ENCODE measurements around the gene LBHD2.

The LBHD2 gene

DNA sequence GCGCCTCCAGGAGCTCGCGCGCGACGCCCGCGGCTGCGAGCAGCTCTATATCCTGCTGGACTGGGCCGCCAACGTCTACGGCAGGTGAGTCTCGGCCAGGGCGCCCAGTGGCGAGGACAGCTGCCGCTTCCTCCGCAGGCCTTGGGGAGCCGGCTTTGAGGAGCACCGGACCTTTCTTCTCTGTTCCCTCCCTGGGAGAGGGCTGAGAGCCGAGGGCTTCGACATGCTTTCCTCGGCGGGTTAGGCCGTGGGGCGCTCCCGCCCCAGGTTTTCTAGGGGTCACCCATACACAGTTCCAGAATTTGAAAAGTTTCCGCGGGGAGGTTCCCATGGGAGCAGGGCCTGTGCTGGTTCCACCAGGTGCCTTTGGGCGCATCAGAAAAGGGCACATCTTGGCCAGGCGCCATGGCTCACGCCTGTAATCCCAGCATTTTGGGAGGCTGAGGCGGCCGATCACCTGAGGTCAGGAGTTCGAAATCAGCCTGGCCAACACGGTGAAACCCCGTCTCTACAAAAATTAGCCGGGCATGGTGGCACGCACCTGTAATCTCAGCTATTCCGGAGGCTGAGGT lies 18.8 kb downstream of the LBHD2 start:
- no peak overlapping the region for H3K27ac Mint-ChIP-seq
- H3K4me3 Mint-ChIP-seq, result no peak overlapping the region
- H3K36me3 Mint-ChIP-seq (ENCODE audit: low read depth), result no peaks in the 10 kb centered on the region
- ATAC-seq, result no peak
- H3K4me1 Mint-ChIP-seq, result peaks cover 6% of the 10 kb centered on the region
- no peak for DNase-seq
- peaks cover 27% of the 10 kb centered on the region for H3K27me3 Mint-ChIP-seq
- H3K9me3 Mint-ChIP-seq, result no peaks in the 10 kb centered on the region

DNA sequence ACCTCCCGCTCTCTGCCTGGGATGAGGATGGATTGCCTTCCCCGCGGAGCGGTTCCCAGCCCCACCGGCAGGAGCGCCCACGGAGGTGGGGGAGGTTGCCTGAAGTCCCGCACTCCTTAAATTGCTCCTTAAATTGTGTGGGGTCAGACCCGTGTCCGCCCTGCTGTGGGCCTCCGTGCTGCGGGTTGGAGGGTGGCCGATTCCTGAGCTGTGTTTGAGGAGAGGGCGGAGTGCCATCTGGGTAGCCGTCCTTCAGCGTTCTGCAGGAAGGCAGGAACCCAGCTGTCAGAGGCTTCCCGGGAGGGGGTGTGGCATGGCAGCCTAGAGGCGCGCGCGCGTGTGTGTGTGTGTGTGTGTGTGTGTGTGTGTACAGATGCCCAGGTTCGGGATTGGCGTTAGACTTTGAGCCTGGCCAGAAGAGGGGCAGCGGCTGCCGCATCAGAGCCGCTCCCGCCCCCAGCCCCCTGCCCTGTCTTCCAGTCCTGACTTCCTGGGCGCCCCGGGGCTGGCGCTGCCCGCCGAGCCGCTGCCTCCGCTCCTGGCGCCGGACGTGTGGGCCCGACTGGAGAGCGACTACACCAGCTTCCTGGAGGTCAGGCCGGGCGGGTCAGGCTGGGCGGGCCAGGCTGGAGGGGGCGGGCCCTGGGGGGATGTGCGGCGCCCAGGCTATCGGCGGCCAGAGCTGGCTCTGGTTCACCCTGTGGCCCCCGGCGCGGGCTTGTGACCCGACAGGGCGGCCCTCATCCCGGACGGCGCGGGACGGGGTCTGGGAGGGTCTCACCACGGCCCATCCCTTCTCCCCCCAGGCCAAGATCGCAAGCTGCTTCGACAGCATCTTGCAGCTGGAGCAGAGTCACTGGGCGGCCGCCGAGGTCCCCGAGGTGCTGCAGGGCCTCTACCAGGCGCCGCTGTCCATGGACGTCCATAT lies 19.7 kb downstream of the LBHD2 start:
- ATAC-seq, result no peak
- Mint-ChIP-seq H3K27ac (no peak overlapping the region), H3K9me3 (no peaks in the 10 kb centered on the region), H3K36me3 (ENCODE audit: low read depth) (no peaks in the 10 kb centered on the region), H3K4me3 (no peak overlapping the region), H3K4me1 (peaks cover 7% of the 10 kb centered on the region), H3K27me3 (peaks cover 29% of the 10 kb centered on the region)
- DNase-seq, result no peak

DNA sequence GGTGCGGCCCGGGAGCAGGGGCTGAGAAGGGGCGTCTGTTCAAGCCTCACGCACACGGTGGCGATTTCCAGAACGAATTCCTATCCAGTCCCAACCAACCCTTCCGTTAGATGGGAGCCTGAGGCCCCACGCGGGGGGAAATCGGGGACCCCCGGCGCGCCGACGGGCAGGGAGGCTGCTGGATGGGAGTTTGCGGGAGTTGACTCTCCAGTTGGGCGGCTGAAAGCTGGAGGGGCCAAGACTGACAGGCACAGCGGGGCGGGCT lies 20.3 kb downstream of the LBHD2 start:
- Mint-ChIP-seq H3K27ac (no peak overlapping the region), H3K4me1 (peaks cover 8% of the 10 kb centered on the region), H3K4me3 (no peak overlapping the region), H3K36me3 (ENCODE audit: low read depth) (no peaks in the 10 kb centered on the region), H3K27me3 (peaks cover 29% of the 10 kb centered on the region), H3K9me3 (no peaks in the 10 kb centered on the region)
- no peak for ATAC-seq
- no peak for DNase-seq

DNA sequence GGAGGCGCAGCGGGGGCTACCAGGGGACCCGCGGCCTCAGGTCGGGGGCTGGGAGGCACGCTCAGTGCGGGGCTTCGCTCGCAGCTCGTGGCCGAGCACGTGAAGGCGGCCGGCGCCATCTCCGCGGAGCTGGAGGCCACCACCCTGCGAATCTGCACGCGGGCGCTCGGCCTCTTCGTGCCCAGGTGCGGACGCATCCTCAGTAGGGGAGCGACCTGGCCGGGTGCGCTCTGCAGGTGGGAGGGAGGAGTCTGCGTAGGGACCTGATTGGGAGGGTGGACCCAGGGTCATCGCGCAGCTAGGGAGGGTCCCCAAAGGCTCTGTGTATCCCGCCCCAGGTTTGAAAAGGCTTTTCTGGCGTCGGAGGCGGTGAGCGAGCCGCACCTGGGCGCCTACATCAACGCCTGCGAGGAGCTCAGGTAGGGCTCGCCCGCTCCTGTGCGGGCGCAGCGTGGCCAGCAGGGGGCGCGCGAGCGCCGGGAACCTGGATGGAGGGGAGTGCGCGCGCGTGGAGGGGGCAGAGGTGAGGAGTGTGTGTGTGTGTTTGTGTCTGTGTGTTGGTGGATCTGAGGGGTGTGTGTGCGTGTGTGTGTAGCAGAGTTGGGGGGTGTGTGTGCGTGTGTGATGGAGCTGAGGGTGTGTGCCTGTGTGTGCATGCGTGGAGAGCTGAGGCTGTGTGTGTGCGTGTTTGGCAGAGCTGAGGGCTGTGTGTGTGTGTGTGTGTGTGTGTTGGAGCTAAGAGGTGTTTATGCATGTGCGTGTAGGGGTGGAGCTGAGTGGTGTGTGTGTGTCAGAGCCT lies 20.8 kb downstream of the LBHD2 start:
- no peaks in the 10 kb centered on the region for H3K36me3 Mint-ChIP-seq (ENCODE audit: low read depth)
- ATAC-seq, result peak; percentile 71
- no peak overlapping the region for H3K27ac Mint-ChIP-seq
- H3K4me1 Mint-ChIP-seq, result peaks cover 8% of the 10 kb centered on the region
- peaks cover 29% of the 10 kb centered on the region for H3K27me3 Mint-ChIP-seq
- peak; percentile 82 for DNase-seq
- H3K9me3 Mint-ChIP-seq, result no peaks in the 10 kb centered on the region
- H3K4me3 Mint-ChIP-seq, result no peak overlapping the region

DNA sequence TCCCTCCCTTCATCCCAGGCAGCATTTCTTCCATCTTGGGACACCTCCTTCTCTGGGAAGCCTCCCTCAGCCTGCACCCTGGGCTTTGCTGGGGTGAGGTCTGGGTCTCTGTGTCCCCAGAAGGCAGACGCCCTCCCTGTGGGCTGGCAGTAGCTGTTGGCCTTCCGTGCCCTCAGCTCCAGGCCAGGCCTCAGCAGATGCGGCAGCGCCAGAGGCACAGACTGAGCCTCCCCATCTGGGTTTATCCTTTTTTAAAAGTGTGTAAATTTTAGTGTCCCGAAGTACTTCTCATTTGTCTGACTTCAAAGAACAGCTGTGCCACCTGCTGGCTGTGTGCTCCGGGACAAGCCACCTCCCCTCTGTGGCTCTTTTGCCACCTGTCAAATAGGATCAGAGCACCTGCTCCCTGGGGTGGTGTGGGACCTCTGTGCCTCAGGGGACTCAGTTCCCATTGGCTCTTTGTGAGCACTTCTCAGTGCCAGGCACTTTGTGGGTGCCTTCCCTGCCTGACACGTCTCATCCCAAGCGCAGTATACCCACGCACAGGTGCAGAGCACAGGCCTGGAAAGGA lies 21.7 kb downstream of the LBHD2 start:
- Mint-ChIP-seq H3K4me3 (no peak overlapping the region), H3K27me3 (peaks cover 29% of the 10 kb centered on the region), H3K9me3 (no peaks in the 10 kb centered on the region), H3K27ac (no peak overlapping the region), H3K36me3 (ENCODE audit: low read depth) (no peaks in the 10 kb centered on the region), H3K4me1 (peaks cover 8% of the 10 kb centered on the region)
- DNase-seq (no peak), ATAC-seq (no peak)

DNA sequence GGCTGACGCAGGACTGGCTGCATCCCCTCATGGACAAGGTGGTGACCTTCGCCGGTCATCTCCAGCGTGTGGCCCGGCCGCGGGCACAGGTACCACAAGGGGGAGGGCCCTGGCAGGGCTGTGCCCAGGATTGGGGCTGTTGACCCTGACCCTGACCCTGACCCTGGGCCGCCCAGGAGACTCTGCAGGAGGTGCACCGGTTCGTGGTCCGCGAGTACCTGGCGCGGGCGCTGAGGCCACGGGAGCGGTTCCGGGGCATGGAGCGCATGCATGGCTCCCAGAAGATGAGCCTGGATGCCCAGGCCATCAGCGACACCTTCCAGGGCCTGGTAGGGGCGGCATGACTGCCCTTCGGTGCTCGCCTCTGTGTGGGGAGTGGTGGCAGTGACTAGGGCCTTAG lies 23.4 kb downstream of the LBHD2 start:
- no peaks in the 10 kb centered on the region for H3K9me3 Mint-ChIP-seq
- H3K4me1 Mint-ChIP-seq, result peaks cover 11% of the 10 kb centered on the region
- H3K27me3 Mint-ChIP-seq, result peaks cover 20% of the 10 kb centered on the region
- H3K4me3 Mint-ChIP-seq, result no peak overlapping the region
- ATAC-seq (no peak), DNase-seq (no peak)
- H3K36me3 Mint-ChIP-seq (ENCODE audit: low read depth), result no peaks in the 10 kb centered on the region
- H3K27ac Mint-ChIP-seq, result no peak overlapping the region

DNA sequence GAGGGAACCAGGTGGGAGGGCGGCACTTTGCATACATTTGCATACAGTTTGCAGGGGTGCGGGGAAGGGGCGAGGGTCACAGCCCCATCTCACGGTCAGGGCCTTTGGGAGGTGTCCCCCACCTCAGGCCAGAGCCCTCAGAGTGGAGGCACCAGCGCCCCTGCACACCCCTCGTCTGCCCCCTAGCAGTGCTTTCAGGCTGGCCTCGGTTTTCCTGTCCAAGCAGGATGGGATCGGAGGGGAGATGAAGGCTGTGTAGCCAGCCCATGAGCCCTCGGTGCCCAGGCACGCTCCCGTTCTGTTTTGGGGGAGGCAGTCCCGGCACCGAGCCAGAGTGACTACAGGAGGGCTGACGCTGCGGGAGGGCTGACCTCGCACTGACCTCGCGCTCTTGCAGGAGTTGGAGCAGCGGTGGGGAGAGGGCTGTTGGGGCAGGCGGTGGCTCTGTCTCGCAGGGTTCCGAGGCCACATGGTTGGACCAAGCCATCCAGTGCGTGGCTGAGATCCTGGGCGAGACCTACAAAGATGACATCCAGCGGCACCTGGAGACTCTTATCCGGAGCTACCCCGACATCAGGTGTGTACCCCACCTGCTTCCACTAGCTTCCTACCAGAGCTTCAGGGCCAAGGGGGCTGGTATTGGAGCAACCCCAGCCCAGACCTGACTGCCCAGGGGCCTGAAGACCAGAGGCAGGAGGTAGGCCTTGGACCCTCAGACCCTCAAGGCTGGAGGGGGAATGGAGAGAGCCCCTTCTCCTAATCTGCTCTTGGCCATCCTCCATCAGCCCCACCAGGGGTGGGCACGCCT lies 24.1 kb downstream of the LBHD2 start:
- Mint-ChIP-seq H3K36me3 (ENCODE audit: low read depth) (no peaks in the 10 kb centered on the region), H3K27ac (no peak overlapping the region), H3K9me3 (no peaks in the 10 kb centered on the region), H3K27me3 (peaks cover 15% of the 10 kb centered on the region), H3K4me3 (no peak overlapping the region), H3K4me1 (peaks cover 11% of the 10 kb centered on the region)
- DNase-seq (no peak), ATAC-seq (no peak)

DNA sequence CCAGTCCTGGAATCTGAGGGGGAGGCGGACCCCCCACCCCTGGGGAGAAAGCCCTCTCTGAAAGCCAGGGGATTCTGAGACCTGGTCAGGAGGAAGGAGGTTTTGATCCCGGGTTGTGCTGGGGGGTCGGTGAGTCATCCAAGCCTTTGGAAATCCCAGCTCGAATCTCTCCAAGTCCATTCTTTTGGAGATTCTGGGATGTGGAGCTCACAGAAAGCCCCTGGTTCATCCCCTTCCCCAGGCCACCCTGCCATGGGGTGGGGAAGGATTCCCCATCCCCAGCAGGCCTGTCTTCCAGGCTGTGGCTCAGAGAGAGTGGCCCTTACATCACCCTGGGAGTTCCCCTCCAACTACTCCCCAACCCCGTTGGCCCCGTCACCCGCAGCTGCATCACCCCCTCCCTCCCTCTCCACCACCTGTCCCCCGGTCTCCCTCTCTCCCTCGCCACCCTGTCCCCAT lies 24.8 kb downstream of the LBHD2 start:
- ATAC-seq, result peak; percentile 53
- Mint-ChIP-seq H3K4me3 (no peak overlapping the region), H3K4me1 (peaks cover 8% of the 10 kb centered on the region), H3K27me3 (peaks cover 11% of the 10 kb centered on the region), H3K9me3 (no peaks in the 10 kb centered on the region), H3K27ac (no peak overlapping the region), H3K36me3 (ENCODE audit: low read depth) (no peaks in the 10 kb centered on the region)
- peak; percentile 60 for DNase-seq

DNA sequence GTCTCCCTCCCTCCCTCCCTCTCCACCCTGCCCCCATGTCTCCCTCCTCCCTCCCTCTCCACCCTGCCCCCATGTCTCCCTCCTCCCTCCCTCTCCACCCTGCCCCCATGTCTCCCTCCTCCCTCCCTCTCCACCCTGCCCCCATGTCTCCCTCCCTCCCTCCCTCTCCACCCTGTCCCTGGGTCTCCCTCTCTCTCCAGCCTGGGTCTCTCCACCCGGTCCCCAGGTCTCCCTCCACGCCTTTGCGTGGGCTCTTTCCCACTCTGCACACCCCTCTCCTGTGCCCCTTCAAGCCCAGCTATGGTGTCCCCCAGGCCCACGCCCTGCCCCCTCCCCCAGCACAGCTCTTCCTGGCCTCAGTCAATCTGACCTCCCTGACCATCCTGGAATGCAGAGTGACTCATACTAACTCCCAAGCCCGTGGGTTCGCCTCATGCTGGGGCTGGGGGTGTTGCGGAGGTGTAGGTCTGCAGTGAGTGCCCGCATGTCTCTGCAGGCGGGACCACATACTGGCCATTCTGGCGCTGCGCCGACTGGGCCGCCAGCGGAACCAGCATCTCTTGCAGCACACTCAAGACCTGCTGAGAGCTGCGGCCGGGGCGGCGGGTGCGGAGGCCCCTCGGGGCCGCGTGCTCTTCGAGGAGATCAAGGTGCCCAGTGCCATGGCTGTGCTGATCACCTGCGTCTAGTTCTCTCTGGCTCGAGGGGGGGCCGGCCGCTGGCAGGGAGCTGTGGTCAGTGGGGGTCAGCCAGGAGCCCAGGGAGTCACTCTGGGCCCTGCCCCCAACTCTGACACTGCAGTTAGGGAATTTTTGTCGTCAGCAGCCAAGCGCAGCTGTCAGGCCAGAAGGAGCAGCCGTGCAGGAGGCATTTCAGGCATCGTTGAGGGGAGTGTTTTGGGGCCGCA lies 25.8 kb downstream of the LBHD2 start:
- no peaks in the 10 kb centered on the region for H3K9me3 Mint-ChIP-seq
- no peak overlapping the region for H3K4me3 Mint-ChIP-seq
- H3K4me1 Mint-ChIP-seq, result peaks cover 9% of the 10 kb centered on the region
- peaks cover 10% of the 10 kb centered on the region for H3K27me3 Mint-ChIP-seq
- no peaks in the 10 kb centered on the region for H3K36me3 Mint-ChIP-seq (ENCODE audit: low read depth)
- DNase-seq, result no peak
- ATAC-seq, result no peak
- H3K27ac Mint-ChIP-seq, result no peak overlapping the region

DNA sequence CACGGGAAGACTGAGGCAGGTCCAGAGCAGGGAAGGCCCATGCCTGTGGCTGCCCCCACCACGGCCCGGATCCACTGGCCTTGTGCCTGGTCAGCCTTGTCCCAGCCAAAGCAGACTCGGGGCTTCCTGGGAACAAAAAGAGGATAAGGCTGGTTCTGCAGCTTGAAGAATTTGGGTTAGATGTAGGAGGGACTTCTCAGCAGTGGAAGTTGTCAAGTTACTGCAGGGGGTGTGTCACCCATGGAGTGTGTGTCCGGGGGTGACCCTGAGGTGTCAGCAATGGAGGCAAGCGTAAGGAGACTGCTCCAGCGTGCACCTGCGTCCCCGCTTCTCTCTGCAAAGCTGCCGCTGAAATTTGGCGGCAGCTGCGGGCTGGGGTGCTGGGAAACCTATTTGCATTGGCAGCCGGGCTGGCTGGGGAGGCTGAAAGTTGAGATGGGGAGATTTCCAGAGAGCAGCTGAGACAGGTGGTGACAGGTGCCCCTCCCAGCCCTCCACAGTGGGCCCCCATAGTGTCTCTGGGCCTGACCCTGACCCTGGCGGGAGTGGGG lies 26.7 kb downstream of the LBHD2 start:
- no peak for DNase-seq
- Mint-ChIP-seq H3K4me3 (no peak overlapping the region), H3K4me1 (peaks cover 12% of the 10 kb centered on the region), H3K36me3 (ENCODE audit: low read depth) (no peaks in the 10 kb centered on the region), H3K9me3 (no peaks in the 10 kb centered on the region), H3K27ac (no peak overlapping the region), H3K27me3 (peaks cover 3% of the 10 kb centered on the region)
- ATAC-seq, result no peak

DNA sequence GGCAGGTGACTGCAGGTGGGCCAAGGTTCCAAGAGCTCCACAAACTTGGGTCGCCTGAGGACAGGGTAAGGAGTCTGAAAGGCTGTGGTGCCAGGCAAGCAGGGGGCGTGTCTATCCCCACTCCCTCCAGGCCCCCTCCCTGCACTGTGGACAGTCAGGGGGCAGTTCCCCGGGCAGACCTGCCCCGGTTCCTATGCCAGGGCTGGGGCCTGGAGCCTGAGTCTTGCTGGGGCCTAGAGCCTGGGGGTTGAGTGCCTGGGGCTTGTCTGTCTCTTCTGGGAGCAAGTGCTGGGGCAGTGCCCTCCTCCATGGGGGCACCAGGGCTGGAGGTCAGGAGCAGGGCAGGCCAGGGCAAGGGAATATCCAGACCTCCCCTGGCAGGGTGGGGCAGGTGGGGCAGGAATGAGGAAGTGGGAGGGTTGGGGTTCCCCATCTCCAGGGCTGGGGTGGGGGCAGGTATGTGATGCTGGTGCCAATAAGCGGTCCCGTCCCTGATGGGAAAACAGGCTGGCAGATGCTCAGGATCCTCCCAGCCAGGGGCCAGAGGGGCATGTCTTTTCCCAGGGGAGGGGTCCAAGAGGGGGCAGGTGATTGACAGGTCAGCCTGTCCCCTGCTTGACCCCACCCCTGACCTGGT lies 27.3 kb downstream of the LBHD2 start:
- H3K9me3 Mint-ChIP-seq, result no peaks in the 10 kb centered on the region
- H3K4me1 Mint-ChIP-seq, result peaks cover 16% of the 10 kb centered on the region
- no peak overlapping the region for H3K4me3 Mint-ChIP-seq
- no peak overlapping the region for H3K27ac Mint-ChIP-seq
- DNase-seq (no peak), ATAC-seq (no peak)
- no peaks in the 10 kb centered on the region for H3K36me3 Mint-ChIP-seq (ENCODE audit: low read depth)
- peaks cover 2% of the 10 kb centered on the region for H3K27me3 Mint-ChIP-seq

DNA sequence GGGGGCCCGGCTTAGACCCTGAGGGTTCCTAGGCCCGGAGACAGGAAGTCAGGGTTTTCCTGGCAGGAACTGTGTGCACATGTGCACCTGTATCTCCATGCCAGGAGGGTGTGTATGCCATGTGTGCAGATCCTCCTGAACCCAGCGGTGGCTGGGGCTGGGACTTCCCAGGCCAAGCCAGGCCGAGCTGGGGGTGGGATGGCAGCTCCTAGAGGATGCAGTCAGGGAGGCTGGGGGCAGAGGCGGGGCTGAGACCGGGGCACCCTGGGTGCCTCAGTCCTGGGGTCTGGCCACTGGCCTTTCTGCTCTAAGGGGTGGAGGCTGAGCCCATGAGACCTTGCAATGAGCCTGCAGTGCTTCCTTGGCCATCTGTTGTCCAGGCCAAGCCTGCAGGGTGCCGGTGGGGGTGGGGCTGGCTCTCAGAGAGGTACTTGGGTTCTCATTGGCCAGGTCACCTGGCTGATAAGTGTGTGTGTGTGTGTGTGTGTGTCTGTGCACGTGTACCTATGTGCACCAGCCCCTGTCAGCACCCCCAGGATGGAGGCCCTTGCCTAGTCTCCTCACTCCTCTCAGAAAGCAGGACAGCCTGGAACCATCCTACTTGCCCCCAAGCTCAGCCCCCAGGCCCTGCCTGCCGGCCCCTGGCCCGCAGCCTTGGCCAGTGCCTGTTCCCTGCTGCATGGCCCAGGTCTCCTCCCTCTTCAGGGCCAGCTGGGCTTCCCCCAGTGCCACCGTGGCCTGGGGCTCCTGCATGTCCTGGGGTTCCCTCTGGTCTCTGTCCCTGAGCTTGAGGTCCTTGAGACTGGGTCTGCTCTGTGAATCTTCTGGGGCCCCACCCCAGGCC lies 28.6 kb downstream of the LBHD2 start:
- no peaks in the 10 kb centered on the region for H3K36me3 Mint-ChIP-seq (ENCODE audit: low read depth)
- ATAC-seq, result no peak
- H3K4me3 Mint-ChIP-seq, result no peak overlapping the region
- peaks cover 16% of the 10 kb centered on the region for H3K4me1 Mint-ChIP-seq
- peaks cover 2% of the 10 kb centered on the region for H3K27me3 Mint-ChIP-seq
- DNase-seq, result no peak
- H3K9me3 Mint-ChIP-seq, result no peaks in the 10 kb centered on the region
- no peak overlapping the region for H3K27ac Mint-ChIP-seq

Data from activated naive CD8-positive, alpha-beta T cell treated with anti-CD3 and anti-CD28 coated beads, Interleukin-2, amount 50 U/mL, for 24 hours (primary cell).